Hematopoietic multipotent progenitor cell treated with erythropoietin and hydrocortisone succinate and interleukin-3 and kit ligand, for 4 days (in vitro differentiated cells): ENCODE measurements around the gene AMN.

Source experiments
- DNase-seq: peaks from one replicate; pipeline ENCODE4 v3.0.0-alpha.2; 2015

AMN gene

DNA sequence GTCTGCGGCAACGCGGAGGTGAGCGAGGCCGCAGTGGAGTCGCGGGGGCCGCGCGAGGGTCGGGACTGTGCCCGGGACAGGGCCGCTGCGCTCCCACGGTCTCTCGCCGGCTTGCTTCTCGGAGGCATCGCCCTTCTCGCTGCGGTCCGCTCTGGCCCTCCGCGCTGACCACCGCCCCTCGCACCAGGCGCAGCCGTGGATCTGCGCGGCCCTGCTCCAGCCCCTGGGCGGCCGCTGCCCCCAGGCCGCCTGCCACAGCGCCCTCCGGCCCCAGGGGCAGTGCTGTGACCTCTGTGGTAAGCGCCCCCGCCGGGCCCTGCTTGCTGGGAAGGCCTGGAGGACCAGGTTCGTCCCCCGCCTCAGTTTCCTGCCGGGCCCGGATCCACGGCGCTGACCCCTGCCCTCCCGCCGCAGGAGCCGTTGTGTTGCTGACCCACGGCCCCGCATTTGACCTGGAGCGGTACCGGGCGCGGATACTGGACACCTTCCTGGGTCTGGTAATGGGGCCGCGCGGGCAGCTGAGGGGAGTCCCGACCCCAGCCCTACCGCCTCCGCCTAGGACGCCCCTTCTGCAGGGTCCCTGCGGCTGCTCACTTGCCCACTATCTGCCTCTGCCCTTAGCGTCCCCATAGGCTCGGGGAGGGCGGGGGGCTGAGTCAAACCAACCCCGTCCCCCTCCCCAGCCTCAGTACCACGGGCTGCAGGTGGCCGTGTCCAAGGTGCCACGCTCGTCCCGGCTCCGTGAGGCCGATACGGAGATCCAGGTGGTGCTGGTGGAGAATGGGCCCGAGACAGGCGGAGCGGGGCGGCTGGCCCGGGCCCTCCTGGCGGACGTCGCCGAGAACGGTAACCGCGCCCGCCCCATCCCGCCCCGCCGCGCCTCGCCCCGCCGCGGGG, 7.0 kb downstream of the AMN start:
- DNase-seq: no peak

GRCh38 chr14:102930138-102930752, 7.8 kb downstream of the AMN start:
- peak; percentile 38 for DNase-seq

GRCh38 chr14:102930753-102931579, 8.5 kb downstream of the AMN start:
- no peak for DNase-seq

- DNase-seq: no peak
Observed at GRCh38 chr14:102931580-102932285, 9.3 kb downstream of the AMN start.

DNA sequence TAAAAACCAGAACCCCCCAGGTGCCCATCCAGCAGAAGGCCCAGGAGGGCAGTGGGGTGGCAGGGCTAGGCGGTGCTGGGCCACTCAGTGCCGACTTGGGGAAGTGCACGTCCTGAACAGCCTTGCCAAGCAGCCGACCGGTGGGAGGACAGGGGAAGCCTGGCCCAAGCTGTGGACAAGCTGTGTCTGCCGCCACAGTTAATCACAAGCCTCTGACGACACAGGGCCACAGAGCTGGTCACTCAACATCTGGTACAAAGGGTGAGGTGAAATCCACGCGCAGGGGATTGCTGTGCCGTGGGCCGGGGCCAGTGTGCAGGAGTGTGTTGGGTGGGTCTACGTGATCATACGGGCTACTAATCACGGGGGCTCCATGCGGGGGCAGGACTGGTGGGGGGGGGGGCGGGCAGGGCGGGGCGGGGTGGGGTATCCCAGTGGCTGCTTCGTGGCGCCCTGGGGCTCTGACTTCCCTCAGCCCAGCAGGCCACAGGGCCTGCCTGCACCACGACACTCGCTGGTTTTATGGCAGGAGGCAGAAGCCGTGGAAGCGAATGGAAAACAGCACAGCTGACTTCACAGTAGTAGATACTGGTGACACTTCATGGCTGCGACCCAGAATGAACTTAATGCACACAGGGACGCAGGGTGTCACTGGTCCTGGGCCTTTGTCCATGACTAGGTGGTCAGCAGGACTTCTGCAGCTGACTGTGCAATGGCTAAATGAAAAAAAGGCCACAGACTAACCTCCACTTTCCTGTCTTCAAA, 10.2 kb downstream of the AMN start:
- DNase-seq: no peak

- no peak for DNase-seq
Observed at GRCh38 chr14:102933618-102934231, 11.3 kb downstream of the AMN start.

- DNase-seq: no peak
Observed at GRCh38 chr14:102935756-102936155, 13.3 kb downstream of the AMN start.

GRCh38 chr14:102937331-102938175, 15.1 kb downstream of the AMN start:
- no peak for DNase-seq

DNA sequence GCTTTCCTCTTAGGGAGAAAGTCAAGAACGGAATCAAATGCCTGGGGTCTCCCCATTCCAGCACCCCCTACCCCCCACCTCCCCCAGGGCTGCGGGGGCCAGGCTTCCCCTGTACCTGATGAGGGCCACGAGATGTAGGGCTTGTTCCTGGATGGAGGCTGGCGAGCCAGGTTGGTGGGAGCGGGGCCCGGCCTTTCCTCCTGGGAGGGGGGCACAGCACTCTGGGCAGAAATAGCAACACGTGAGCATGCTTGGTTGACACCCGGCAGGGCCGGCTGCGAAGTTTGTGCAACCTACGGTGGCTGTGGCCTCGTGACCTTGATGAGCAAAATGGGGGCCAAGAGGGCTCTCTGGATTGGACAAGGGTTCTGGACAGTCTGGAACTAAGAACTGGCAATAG, 15.7 kb downstream of the AMN start:
- no peak for DNase-seq

DNA sequence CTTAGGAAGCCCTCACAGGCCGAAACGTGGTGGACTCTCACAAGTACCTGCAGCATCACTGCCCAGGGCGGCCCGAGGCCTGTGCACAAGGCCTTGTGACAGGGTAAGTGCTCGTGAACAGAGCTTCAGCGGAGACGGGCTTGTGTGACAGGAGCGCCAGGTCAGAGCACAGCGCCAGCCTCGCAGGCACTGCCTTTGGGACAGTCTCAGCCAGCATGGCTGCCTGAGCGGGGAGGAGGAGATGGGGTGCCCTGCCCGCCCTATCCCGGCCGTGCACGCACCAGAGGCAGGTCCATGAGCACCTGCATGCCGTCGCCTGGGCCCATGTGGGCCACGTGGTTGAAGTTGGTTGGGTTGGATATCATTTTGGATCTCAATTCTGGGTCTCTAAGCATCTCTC, 16.9 kb downstream of the AMN start:
- no peak for DNase-seq

GRCh38 chr14:102939820-102940561, 17.5 kb downstream of the AMN start:
- no peak for DNase-seq

DNA sequence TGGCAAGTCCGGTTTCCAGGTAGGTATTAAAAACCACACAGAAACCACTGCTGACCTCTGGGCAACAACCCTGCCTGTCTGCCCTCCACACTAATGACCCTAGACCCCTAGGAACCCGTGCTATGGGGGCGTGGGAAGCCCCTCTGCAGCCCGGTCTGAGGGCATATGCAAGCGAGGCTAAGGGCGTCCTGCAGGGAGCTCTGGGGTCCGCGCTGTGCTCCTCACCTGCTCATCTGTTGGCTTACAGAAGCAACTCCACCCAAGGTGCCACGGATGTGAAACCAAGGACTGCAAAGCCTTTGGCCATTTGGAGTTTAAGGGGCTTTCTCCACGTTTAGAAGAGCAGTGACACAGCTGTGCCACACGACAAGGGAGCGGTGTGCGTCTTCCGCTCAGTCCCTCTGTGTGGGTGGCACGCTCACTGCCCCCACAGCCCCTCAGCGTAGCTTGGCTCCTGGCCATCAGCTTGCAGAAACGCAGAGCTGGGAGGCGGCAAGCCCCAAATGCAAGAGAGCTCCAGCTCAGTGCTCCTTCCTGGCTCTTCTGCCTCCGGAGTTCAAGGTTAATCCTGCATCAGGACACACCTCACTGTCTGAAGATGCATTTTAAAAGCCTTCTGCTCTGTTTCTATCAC, 18.4 kb downstream of the AMN start:
- no peak for DNase-seq

- no peak for DNase-seq
Observed at GRCh38 chr14:102941419-102942011, 19.1 kb downstream of the AMN start.

- DNase-seq: no peak
Observed at GRCh38 chr14:102942069-102942468, 19.6 kb downstream of the AMN start.

DNA sequence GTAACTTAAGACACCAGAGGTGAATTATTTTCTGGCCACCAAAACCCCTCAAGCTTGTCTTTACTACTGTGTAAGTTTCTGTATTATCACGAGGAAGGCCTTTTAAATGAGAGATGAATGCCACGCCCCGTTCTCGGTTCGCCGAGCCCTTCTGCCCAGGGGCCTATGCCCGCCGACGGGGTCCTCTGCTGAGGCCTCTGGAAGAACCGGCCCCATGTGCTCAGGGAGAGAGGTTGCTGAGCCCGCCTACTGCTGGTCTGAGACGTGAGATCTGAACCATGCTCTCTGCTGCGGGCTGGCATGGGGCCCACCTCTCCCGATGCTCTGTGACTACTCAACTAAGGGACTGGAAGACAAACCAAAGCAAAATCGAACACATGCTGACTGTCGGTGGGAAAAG, 21.0 kb downstream of the AMN start:
- DNase-seq: no peak

- no peak for DNase-seq
Observed at GRCh38 chr14:102943979-102944378, 21.5 kb downstream of the AMN start.

- DNase-seq: no peak
Observed at GRCh38 chr14:102944448-102945330, 22.2 kb downstream of the AMN start.
